HG02938 (cell line): ENCODE data around the gene MAL.

Experiments used
- ATAC-seq: cut with Tn5 transposase; IDR thresholded peaks from one replicate; pipeline ENCODE4 v1.9.1; 2021; ENCODE audit warnings: mild to moderate bottlenecking, moderate library complexity; ENCODE audit not compliant: unreplicated experiment

The MAL gene

DNA sequence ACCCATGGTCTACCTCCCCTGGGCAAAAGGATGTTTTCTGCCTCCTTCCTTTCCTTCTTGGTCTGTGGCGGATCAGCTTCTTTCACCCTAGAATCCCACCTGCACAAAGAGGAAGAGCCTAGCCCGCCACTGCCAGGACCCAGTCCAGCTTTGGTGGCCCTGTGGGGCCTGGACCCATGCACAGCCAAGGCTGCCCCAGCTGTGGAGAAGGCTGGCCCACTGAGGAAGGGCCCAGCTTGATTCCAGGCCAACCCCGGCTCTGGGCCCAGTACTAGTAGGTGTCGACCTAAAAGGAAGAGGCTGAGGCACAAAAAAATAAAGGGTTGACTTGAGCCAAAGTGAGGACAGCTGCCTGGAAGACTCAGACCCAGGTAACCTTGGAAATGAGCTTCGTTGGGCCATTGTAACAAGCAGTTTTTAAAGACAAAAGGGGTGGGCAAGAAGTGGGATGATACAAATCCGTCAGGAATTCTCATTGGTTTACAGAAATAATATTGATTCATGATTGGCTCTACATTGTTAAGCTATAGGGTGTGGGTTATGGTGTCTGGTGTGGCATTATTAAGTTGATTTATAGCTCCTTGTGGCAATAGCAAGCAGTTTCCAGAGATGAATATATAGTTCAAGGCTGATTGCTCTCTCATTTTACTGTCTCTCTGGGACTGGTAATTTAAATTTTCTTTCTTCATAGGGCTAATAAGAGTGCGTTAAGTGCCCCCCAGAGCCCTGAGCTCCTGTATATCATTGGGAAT, 29.8 kb upstream of the MAL start:
- ATAC-seq, result no peak

DNA sequence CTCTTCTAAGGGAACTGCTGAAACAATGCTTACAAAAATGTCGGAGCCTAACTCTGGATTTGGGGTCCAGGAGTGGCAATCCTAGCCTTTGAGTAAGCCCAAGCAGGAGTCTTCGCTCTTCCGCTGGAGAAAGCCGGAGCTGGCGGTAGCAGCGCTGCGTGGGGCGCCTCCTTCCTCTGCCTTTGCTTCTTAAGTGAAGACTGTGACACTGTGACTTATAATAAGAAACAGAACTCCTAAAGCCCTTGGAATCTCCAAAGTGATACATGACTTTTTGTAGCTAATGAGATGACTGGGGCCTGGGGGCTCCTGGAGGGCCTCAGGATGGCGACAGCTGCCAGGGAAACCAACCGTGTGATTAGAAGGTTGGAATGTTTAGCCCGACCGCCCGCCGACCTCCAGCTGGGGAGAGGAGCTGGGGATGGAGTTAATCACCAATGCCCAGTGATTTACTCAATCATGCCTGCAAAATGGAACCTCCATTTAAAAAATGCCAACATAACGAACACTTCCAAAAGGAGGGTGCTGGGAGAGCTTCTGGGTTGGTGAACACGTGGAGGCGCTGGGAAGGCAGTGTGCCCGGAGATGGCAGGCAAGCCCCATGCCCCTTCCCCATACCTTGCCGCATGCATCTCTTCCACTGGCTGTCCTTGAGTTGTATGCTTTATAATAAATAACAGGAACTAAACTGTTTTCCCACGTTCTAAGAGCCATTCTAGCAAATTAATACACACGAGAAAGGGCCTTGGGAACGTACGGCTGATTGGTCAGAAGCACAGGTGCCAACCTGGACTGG, 29.0 kb upstream of the MAL start:
- ATAC-seq, result no peak

DNA sequence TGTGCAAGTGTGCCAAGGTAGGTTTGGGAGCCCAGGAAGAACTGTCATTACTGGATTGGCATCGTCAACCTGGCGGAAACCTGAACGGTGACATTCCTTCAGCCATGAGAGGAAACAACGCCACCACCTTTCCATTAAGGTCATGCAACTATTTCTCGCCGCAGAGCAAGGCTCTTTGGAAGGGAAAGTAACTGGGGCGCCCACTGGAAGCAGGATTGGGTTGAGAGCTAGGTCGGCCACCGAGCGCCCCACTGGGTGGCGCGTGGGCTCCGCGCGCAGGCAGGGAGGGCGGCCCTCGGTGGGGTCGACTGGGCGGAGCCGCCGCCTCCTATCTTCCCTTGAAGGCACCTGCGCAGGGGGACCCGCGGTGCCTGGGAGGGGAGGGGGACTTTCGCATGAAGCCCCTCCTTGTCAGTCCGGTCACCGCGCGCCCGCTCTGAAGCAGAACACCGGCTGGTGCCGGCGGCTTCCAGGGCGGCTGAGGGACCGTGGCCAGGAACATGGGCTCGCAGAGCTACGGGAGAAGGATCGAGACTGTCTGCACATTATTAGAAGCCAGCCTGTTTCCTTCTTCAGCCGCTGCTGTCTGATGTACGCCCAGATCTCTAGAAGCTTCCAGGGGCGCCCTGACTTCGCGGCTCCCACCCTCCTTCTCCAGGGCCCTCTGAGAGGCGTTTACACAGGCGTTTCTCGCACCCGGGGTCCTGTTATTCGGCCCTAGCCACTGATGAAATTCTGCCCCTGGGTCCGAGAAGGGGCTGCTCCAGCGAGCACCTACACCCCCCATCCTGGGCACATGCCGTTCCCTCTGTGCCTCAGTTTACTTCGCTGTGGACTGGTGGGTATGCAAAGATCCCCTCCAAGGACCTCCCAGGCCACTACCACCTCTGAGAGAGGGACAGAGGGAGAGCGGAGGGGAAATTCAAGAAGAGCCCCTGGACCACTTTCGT, 27.3 kb upstream of the MAL start:
- ATAC-seq, result no peak

DNA sequence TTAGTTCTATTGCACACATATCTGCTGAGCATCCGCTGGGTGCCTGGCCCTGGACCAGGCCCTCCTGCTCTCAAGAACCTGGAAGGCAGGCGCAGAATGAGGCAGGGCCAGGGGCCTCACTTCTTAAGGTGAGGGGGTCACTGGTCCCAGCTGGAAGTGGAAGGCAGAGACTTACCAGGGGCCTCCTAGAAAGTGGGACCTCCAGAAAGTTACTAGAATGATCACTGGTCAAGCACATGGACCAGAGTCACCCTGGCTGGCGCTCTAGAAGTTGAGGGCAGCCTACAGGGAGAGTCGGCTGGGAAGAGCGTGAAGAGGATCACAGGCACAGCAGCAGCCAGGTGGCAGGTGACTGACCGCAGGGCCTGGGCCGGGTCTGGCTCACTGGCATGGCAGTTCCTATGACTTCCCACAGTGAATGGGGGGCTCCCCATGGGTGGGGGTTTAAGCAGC, 26.1 kb upstream of the MAL start:
- ATAC-seq, result no peak

DNA sequence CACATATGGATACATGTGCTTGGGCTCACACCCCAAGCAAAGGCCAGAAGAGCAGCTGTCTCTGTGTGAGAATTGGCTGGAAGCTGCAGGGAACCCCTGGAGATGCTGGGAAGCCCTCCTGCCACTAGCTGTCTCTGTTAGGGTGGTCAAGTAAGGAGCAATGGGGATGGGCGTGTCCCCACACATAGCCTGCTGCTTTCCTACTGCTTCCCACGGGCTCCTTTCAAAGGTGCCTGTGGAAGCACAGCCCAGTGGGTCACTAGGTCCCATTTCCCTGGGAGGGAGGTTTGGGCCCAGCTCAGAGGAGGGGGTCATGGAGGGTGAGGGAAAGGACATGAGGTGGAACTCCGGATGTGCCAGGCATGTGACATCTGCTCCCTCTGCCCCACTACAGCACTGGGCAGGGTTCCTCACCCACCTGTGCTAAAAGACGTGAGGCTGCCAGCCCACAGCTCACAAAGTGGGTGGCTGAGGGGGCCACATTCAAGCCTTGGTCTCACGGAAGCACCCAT, 24.4 kb upstream of the MAL start:
- ATAC-seq, result no peak

DNA sequence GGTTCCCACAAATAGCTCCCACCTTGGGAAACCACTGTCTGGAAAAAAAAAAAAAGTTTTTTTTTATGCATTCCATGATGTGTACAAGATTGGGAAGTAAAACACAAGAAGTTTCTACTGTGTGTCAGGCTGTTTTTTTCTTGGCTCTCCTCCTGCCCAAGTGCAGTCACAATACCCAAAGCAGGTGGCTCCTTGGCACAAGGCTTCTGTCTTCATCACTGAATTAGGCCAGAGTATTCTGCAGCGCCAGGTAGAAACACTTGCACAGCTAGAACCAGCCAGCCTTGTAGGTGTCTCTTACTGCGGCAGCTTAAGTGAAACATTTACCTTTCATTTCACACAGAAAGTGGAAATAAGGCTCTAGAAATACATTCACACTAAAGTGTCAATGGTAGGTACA, 23.8 kb upstream of the MAL start:
- ATAC-seq, result no peak

DNA sequence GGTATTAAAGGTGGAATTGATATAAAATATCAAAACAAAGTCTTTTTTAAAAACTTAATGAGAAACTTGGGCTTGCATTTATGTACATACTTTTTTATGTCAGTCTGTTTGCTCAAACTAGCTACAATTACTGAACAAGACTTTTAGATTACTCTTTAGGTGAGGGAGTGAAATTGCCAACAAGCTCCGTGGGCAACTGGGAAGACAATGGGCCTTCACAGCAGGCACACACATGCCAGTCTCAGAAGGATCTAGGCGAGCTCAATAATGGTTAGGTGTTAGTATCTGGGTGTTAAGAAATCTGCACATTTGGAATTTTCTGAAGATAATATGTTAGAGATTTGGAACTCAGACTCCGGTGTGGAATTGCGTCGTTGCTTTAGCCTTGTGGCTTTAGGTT, 23.0 kb upstream of the MAL start:
- no peak for ATAC-seq

DNA sequence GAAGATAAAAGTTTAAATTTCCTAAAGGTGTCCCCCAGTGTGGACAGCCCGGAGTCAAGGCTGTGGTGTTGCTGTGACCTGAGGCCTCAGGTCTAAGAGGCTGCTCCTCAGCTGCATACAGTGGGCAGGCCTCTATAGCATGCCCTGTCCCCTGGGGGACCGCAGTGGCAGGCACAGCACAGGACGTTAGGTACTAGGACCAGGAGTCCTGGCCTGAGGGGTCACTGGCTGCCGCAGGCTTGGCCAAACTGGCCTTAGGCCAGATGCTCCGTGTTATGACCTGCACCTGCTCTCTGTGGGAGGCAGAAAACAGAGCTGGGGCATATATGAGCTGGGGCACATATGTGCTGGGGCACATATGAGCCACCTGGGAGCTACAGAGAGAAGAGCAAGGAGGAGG, 21.2 kb upstream of the MAL start:
- no peak for ATAC-seq

DNA sequence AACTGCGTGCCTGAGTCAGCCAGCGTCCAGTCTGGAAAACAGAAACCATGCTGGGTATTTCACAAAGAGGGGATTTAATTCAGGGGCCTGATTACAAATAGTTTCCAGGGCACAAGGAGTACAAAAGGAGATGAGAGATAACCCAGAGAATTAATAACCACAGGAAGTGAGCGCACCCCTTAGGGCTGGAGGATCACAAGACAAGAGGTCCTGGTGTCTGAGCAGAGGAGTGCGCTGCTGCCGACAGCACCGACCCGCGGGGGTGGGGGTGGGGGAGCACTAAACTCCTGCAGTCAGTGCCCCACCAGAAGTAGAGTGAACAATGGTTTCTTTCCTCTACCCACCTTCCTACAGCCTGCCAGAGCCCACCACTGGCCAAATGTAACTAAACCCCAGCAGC, 20.8 kb upstream of the MAL start:
- ATAC-seq, result no peak

DNA sequence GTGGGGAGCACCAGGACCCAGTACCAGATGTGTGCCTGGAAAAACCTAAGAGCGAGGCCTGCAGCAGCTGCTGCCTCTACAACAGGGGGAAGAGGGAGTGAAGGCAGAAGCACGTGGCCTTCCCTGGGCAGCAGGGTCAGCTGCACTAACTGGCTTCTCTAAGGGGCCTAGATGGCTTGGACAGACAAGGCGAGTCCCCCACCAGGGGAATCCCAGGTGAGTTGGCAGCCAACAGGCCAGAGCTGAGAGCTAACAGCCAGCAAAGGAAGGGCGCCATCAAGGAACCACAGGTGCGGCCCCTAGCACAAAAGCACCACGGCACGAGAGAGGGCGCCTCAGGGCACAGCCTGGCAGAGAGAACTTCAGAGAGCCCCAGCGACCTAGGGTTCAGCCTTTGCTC, 19.8 kb upstream of the MAL start:
- no peak for ATAC-seq

DNA sequence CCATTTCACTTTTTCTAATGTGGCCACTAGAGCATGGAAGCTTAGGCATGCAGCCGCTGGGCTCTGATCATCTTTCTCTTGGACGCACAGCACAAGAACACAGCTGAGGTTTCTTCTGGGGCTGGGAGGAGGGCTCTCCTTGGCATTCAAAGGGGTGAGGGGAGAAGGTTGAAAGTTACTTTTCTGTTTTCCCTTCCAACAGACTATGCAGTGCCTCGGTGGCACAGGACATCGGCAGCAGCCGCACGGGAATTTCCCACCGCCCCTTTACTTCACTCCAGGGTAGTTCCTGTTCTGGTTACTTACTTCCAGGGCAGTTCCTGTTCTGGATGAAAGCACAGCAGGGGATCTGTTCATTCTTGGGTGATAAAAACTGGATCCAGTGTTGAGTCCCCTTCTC, 18.9 kb upstream of the MAL start:
- no peak for ATAC-seq

DNA sequence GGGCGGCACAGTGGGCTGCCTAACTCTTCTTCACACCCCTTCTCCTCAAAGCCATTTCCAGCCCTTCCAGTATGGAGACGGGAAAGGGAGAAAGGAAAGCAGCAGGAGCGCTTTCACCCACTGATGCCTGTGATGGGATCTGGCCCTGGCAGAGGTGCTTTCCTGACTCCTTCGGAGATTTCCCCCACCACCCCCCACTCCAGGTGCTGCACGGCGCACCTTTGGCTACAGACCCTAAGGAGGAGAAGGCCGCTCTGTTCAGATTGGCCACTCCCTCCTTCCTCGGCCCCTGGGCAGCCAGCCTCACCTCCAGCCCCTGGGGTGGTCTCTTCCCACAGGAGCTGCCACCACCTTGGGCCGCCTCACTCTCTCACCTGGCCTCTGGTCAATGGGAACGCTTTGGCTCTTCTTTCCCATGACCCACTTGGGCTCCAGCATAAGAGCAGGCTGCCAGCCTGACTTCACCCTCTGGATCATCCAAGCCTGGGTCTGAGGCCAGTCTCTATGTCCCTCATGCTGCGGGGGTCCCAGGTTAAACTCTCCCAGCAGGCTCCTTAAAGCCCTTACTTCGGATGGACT, 18.4 kb upstream of the MAL start:
- ATAC-seq, result no peak

DNA sequence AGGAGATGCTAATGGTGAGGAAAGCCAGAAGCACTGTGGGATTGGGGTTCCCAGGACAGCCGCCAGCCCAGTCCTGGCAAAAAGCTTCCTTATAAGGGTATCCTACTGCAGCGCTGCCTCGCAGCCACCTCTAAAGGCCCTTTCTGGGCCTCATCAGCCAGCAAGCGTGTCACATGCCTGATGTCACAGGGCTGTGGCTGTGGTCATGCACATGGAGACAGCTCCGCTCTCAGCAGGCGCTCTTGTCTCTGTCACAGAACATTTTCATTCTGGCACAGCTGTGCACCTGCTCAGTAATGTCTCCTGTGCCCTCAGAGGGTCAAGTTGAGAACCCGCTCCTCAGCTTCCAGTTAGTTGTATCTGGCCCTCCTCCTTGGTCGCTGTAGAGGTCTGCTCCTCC, 17.7 kb upstream of the MAL start:
- ATAC-seq, result no peak

DNA sequence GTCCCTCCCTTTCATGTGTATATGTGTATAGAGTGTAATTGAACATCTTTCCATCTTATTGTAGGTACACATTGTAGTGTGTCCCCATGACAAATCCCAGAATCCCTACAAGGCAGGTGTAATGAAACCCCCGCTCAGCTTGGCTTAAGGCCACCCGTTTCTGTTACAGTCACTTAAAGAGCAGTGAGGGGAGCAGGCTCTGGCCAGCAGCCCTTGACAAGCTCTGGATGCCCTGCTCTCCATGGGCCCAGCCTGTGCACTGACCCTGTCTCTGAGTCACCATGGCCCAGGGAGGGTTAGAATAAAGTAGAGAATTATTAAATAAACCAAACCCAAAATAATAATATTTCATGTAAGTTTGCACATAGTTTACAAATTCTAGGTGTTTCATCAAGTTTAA, 17.2 kb upstream of the MAL start:
- ATAC-seq, result no peak

DNA sequence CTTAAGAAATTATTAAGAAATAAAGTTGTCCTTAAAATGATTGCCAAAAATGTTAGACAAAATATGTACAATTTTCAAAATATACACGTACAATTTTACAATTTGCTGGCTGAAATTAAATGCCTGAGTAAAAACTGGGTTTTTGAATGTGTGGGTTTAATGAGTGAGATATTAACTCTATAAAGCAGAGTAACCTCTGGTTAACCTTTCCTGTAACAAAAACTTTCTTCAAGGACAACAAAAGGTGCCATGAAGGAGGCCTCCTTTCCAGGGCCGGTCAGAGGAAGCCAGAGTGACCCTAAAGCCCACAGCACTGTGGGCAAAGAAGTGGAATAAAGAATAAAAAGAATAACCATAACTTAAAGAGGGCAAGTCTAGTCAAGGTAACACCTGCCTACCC, 16.5 kb upstream of the MAL start:
- no peak for ATAC-seq

DNA sequence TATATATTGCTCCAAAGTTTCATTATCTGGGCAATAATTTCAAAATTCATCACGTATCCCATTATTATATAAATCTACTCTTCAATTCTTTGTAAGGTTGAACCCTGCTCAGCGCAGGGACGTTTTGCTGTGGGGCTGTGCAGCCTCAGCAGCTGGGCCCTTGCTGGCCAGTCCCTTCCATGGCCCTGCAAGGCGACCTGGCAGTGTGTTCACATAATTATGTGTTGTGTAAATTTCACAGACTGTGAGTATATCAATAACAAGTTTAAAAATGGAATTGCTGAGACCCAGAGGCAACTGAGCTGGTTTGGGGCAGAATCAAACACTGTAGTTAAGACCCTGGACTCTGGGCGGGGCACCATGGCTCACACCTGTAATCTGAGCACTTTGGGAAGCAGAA, 16.1 kb upstream of the MAL start:
- no peak for ATAC-seq

DNA sequence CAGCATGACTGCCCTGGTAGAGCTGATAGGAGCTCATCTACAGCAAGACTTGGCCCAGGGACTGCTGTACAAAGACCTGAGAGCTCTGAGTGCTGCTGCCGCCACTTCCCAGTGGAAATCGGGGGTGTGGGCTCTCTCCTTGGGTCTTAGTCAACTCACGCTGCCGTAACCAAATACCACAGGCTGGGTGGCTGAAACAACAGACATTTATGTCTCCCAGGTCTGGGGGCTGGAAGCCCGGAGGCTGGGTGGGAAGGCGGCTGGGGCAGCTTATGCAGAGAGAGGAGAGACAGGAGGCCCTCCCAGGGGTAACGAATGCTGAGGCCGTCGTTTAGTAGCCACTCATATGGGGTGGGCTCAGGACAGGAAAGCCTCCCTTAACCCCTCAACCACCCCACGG, 15.4 kb upstream of the MAL start:
- ATAC-seq, result no peak

DNA sequence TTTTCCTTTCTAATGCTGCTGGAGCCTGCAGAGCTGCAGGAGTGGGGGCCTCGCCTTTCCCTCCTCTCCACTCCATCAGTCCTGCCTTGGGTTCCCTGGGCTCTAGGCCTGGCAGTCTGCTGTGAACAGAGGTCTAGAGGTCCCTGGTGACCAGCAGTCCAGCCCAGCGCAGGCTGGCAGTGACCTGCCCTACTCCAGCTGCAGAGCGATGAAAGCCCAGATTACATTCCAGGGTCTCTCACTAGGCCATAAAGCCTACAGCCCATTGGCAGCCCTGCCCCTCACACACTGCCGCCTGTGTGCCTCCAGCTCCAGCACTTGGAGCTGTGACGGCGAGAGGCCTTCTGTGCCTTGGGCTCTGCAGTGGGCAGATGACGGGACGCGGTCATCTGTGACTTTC, 14.8 kb upstream of the MAL start:
- ATAC-seq, result no peak

DNA sequence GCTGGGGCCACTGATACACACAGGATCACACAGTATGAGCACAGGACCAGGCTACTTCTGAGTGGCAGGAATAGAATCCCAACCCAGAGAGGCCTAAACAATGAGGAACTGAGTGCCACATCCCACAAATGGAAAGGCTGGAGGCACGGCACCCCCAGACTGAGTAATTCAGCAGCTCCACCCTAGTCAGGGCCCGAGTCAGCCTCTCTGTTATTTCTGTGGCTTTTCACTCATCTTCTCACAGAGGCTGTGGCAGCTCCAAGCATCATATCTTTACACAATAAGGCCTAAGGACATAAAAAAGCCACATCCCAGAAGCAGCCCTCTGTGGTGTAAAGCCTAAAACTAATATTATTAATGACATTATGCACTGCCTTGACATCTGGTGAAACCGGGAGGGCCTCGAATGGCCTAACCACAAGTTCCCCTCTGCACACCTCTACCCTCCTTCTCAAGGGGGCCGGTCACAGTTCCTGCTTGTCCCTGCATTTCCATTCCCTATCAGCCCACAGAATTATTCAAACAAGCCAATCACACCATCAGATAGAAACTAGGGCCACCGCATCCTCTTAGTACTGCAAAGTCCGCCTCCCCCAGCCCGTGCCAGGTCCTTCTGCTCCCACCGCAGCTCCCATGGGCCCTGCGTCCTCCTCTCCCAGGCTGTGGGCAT, 12.5 kb upstream of the MAL start:
- peak; percentile 78 for ATAC-seq

DNA sequence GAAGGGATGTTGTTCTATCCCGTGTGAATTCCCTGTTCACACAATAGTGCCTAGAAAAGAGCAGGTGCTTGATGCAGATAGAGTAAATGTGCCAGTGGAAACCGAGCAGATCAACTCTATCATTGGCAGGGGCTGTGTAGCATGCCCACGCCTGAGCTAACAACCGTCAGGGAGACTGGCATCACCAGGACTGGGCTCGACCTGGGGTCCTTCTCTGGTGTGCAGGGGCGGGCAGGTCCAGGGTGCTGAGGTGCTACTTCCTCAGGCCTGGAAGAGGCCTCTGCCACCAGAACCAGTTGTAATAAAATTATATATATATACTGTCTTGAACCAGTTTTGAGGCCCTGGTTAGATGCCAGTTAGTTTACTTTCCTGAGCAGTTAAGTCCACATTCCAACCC, 11.8 kb upstream of the MAL start:
- no peak for ATAC-seq
